Nephron progenitor cell (in vitro differentiated cells): ENCODE data around the gene FARSA.

Source experiments
- DNase-seq: peaks from one replicate; pipeline ENCODE4 v3.0.0; 2021
- H3K27ac Mint-ChIP-seq: 2 replicates; pipeline ENCODE4 v1.8.0; 2021; ENCODE audit warnings: mild to moderate bottlenecking, moderate library complexity, mixed read lengths
- H3K27me3 Mint-ChIP-seq: 2 replicates; pipeline ENCODE4 v1.8.0; 2021; ENCODE audit warnings: mild to moderate bottlenecking, low read depth, mixed read lengths; ENCODE audit not compliant: poor library complexity
- H3K36me3 Mint-ChIP-seq: 2 replicates; pipeline ENCODE4 v1.8.0; 2021; ENCODE audit warnings: low read depth, mixed read lengths
- H3K4me1 Mint-ChIP-seq: 2 replicates; pipeline ENCODE4 v1.8.0; 2021; ENCODE audit warnings: mixed read lengths
- H3K4me3 Mint-ChIP-seq: 2 replicates; pipeline ENCODE4 v1.8.0; 2021; ENCODE audit warnings: mild to moderate bottlenecking, moderate library complexity, mixed read lengths
- H3K9me3 Mint-ChIP-seq: 2 replicates; pipeline ENCODE4 v1.8.0; 2021; ENCODE audit warnings: mild to moderate bottlenecking, moderate library complexity, mixed read lengths
- CTCF ChIP-seq: fragments of 200-600 bp; sonication (generic); IDR thresholded peaks from 2 replicates; pipeline ENCODE4 v1.5.0; 2021; ENCODE audit warnings: antibody characterized with exemption

The FARSA gene

GRCh38 chr19:12873891-12874745, 59.4 kb downstream of the FARSA start:
- Mint-ChIP-seq H3K27ac (no peak overlapping the region), H3K4me3 (no peak overlapping the region), H3K27me3 (peaks cover 11% of the 10 kb centered on the region), H3K36me3 (peaks cover 41% of the 10 kb centered on the region), H3K9me3 (peaks cover 13% of the 10 kb centered on the region), H3K4me1 (no peaks in the 10 kb centered on the region)
- no peak for DNase-seq
- TF ChIP-seq CTCF: no peak

GRCh38 chr19:12872941-12873890, 60.3 kb downstream of the FARSA start:
- DNase-seq: peak; percentile 41
- Mint-ChIP-seq H3K27me3 (peaks cover 13% of the 10 kb centered on the region), H3K36me3 (peaks cover 41% of the 10 kb centered on the region), H3K27ac (peak overlapping the region; percentile 21), H3K4me3 (no peak overlapping the region), H3K4me1 (no peaks in the 10 kb centered on the region), H3K9me3 (peaks cover 13% of the 10 kb centered on the region)
- TF ChIP-seq CTCF: no peak
